ENCODE measurements around the gene MANF. TPM values are rescaled to one million over a fixed set of nuclear protein-coding genes. Genes with fewer than 3 reads are reported as not detected.
A peak's percentile ranks its signal among the peaks of the same experiment; 100 is the strongest.
"Not testable (repeated sequence)": the region's sequence is repeated elsewhere in the genome, so short reads cannot be mapped to it uniquely, and the experiment has no call there.

The MANF gene
- total RNA-seq, 1 experiment from 2014 or later, result 176 TPM

DNA sequence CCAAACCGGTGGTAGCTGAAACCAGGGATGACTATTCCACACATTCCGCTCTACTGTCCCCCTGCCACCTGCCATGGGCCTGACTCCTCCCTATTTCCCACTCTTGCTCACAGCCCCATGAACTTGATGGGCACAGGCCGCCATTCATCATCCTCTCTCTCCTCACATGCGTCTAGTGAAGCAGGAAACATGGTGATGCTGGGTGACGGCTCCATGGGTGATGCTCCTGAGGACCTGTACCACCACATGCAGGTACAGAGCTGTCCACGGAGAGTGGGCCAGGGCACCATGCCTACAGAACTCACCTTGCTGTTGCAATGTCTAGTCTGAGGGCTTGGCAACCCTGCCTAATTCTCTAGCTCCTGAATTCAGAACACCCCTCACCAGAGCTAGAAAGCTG is 23.3 kb upstream of the MANF start:
- Mint-ChIP-seq H3K4me3 (ENCODE audit: low read depth, unreplicated experiment) (no peak overlapping the region), H3K9me3 (ENCODE audit: low read depth, unreplicated experiment) (no peaks in the 10 kb centered on the region), H3K27ac (ENCODE audit: unreplicated experiment) (no peak overlapping the region), H3K36me3 (ENCODE audit: insufficient read depth, unreplicated experiment) (no peaks in the 10 kb centered on the region), H3K4me1 (ENCODE audit: low read depth, unreplicated experiment) (no peaks in the 10 kb centered on the region), H3K27me3 (ENCODE audit: unreplicated experiment) (peaks cover 15% of the 10 kb centered on the region)
- TF ChIP-seq, protein P1, sequence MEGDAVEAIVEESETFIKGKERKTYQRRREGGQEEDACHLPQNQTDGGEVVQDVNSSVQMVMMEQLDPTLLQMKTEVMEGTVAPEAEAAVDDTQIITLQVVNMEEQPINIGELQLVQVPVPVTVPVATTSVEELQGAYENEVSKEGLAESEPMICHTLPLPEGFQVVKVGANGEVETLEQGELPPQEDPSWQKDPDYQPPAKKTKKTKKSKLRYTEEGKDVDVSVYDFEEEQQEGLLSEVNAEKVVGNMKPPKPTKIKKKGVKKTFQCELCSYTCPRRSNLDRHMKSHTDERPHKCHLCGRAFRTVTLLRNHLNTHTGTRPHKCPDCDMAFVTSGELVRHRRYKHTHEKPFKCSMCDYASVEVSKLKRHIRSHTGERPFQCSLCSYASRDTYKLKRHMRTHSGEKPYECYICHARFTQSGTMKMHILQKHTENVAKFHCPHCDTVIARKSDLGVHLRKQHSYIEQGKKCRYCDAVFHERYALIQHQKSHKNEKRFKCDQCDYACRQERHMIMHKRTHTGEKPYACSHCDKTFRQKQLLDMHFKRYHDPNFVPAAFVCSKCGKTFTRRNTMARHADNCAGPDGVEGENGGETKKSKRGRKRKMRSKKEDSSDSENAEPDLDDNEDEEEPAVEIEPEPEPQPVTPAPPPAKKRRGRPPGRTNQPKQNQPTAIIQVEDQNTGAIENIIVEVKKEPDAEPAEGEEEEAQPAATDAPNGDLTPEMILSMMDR (IDR thresholded peaks at IDR 0.05; ENCODE audit: unreplicated experiment), result no peak
- no peak for DNase-seq
- no TSS peak for BruUV-seq (replicated peaks)
- intact Hi-C loops (cut with micrococcal nuclease; ENCODE audit: unreplicated experiment), result no loop called here
- CTCF ChIA-PET, result no interaction called here

- CTCF ChIA-PET, result no interaction called here
- TF ChIP-seq, protein P1 (IDR thresholded peaks at IDR 0.05; ENCODE audit: unreplicated experiment), result no peak
- no peak for DNase-seq
- BruUV-seq (replicated peaks), result no TSS peak
- Mint-ChIP-seq H3K27ac (ENCODE audit: unreplicated experiment) (no peak overlapping the region), H3K4me1 (ENCODE audit: low read depth, unreplicated experiment) (no peaks in the 10 kb centered on the region), H3K27me3 (ENCODE audit: unreplicated experiment) (peaks cover 22% of the 10 kb centered on the region), H3K36me3 (ENCODE audit: insufficient read depth, unreplicated experiment) (no peaks in the 10 kb centered on the region), H3K4me3 (ENCODE audit: low read depth, unreplicated experiment) (no peak overlapping the region), H3K9me3 (ENCODE audit: low read depth, unreplicated experiment) (no peaks in the 10 kb centered on the region)
- intact Hi-C loops (cut with micrococcal nuclease; ENCODE audit: unreplicated experiment), result no loop called here
These were observed 22.6 kb upstream of the MANF start for GRCh38 chr3:51362476-51362875.

DNA sequence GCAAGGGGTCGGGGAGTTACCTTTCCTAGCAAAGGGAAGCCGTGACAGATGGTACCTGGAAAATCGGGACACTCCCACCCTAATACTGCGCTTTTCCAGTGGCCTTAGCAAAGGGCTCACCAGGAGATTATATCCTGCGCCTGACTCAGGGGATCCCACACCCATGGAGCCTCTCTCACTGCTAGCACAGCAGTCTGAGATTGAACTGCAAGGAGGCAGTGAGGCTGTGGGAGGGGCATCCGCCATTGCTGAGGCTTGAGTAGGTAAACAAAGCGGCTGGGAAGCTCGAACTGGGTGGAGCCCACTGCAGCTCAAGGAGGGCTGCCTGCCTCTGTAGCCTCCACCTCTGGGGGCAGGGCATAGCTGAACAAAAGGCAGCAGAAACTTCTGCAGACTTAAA is 16.8 kb upstream of the MANF start:
- H3K27ac Mint-ChIP-seq (ENCODE audit: unreplicated experiment); intact Hi-C loops (cut with micrococcal nuclease; ENCODE audit: unreplicated experiment); H3K9me3 Mint-ChIP-seq (ENCODE audit: low read depth, unreplicated experiment); BruUV-seq (replicated peaks); H3K36me3 Mint-ChIP-seq (ENCODE audit: insufficient read depth, unreplicated experiment); H3K4me3 Mint-ChIP-seq (ENCODE audit: low read depth, unreplicated experiment); DNase-seq; H3K4me1 Mint-ChIP-seq (ENCODE audit: low read depth, unreplicated experiment): not testable (repeated sequence)
- H3K27me3 Mint-ChIP-seq (ENCODE audit: unreplicated experiment), result peaks cover 63% of the 10 kb centered on the region
- CTCF ChIA-PET, result interaction anchor here (2.4 kb wide), 1 partner anchor 268 kb away, joined by 9 read pairs; no protein-coding TSS in a partner anchor

- TF ChIP-seq, protein P1 (IDR thresholded peaks at IDR 0.05; ENCODE audit: unreplicated experiment), result no peak
- DNase-seq, result peak; percentile 71
- no peaks in the 10 kb centered on the region for H3K36me3 Mint-ChIP-seq (ENCODE audit: insufficient read depth, unreplicated experiment)
- H3K9me3 Mint-ChIP-seq (ENCODE audit: low read depth, unreplicated experiment), result no peaks in the 10 kb centered on the region
- no peak overlapping the region for H3K27ac Mint-ChIP-seq (ENCODE audit: unreplicated experiment)
- BruUV-seq (replicated peaks), result no TSS peak
- no peak overlapping the region for H3K4me3 Mint-ChIP-seq (ENCODE audit: low read depth, unreplicated experiment)
- H3K4me1 Mint-ChIP-seq (ENCODE audit: low read depth, unreplicated experiment), result no peaks in the 10 kb centered on the region
- peaks cover 83% of the 10 kb centered on the region for H3K27me3 Mint-ChIP-seq (ENCODE audit: unreplicated experiment)
- CTCF ChIA-PET, result interaction anchor here (0.6 to 2.2 kb wide), 7 partner anchors 12 to 756 kb away, joined by 3 to 36 read pairs (median 4); no protein-coding TSS in a partner anchor
- intact Hi-C loops (cut with micrococcal nuclease; ENCODE audit: unreplicated experiment), result loop anchor here (1.0 to 2.0 kb wide), 4 partner anchors 103 to 756 kb away; no protein-coding TSS in a partner anchor
These were observed 13.0 kb upstream of the MANF start for GRCh38 chr3:51371943-51372557.
